ENCODE measurements around the gene TSPY3.
"Not testable (repeated sequence)": the region's sequence is repeated elsewhere in the genome, so short reads cannot be mapped to it uniquely, and the experiment has no call there.

- TF ChIP-seq POLR2A, CTCF (IDR thresholded peaks at IDR 0.05): not testable (repeated sequence)
Observed at GRCh38 chrY:9357497-9357896, 40.7 kb upstream of the TSPY3 start, which contains the start of gene TSPY8.

Measured in ovary (tissue), 3 donors.